CD4-positive, alpha-beta T cell (primary cell): ENCODE results near the gene MAP1LC3B. TPM values are rescaled to one million over a fixed set of nuclear protein-coding genes. Genes with fewer than 3 reads are reported as not detected.

Source experiments
- ATAC-seq: fragments of 200-7000 bp; cut with Tn5 transposase; one replicate; pipeline ENCODE4 v1.10.0; 2022; ENCODE audit warnings: mild to moderate bottlenecking; ENCODE audit not compliant: poor library complexity
- CTCF ChIA-PET: fragments of 350-600 bp; sonication (Branson Sonifier 250); formaldehyde crosslinking; loops from one replicate; lab custom pipeline; 2021; ENCODE audit warnings: antibody characterized with exemption, inconsistent platforms; lab: Charles Lee
- POLR2A ChIA-PET: fragments of 350-600 bp; sonication (Branson Sonifier 250); formaldehyde crosslinking; loops from one replicate; lab custom pipeline; 2021; ENCODE audit warnings: antibody characterized with exemption, inconsistent platforms; lab: Charles Lee
- DNase-seq, 14 experiments: peaks; one replicate each; pipeline ENCODE4 v3.0.0-alpha.2; 2013 to 2020; ENCODE audit warnings: mixed read lengths in 2 of 14
- H3K27ac ChIP-seq, 2 donors: one replicate each; pipeline versions ENCODE4 v1.5.1 to v1.7.0; 2013; ENCODE audit warnings: low read length in 2 of 2, low read depth in 1 of 2, mild to moderate bottlenecking in 1 of 2
- H3K27me3 ChIP-seq, 2 experiments: 1 replicate in 1 of 2; 2 replicates in 1 of 2; pipeline versions ENCODE4 v1.6.1 to v1.7.0; 2013; ENCODE audit warnings: low read length in 2 of 2, control low read depth in 1 of 2, mild to moderate bottlenecking in 1 of 2, moderate library complexity in 1 of 2; ENCODE audit not compliant: insufficient read depth in 2 of 2, control insufficient read depth in 1 of 2
- H3K36me3 ChIP-seq: one replicate; pipeline ENCODE4 v1.6.1; 2013; ENCODE audit warnings: low read length, control low read depth; ENCODE audit not compliant: insufficient read depth
- H3K4me1 ChIP-seq: one replicate; pipeline ENCODE4 v1.6.1; 2013; ENCODE audit warnings: low read length, control low read depth; ENCODE audit not compliant: insufficient read depth
- H3K4me3 ChIP-seq: one replicate; pipeline ENCODE4 v1.5.1; 2013; ENCODE audit warnings: mild to moderate bottlenecking, low read length, moderate library complexity
- H3K9me3 ChIP-seq, 2 experiments: 1 replicate in 1 of 2; 2 replicates in 1 of 2; pipeline versions ENCODE4 v1.6.1 to v1.7.0; 2013; ENCODE audit warnings: low read length in 2 of 2, mild to moderate bottlenecking in 2 of 2, control low read depth in 1 of 2, moderate library complexity in 1 of 2; ENCODE audit not compliant: control insufficient read depth in 1 of 2, insufficient read depth in 1 of 2
- H3K27ac Mint-ChIP-seq: one replicate; pipeline ENCODE4 v1.8.0; 2020; ENCODE audit warnings: mixed read lengths
- H3K27me3 Mint-ChIP-seq: one replicate; pipeline ENCODE4 v1.8.0; 2021; ENCODE audit warnings: mixed read lengths
- H3K36me3 Mint-ChIP-seq: one replicate; pipeline ENCODE4 v1.8.0; 2021; ENCODE audit warnings: low read depth, mixed read lengths
- H3K4me1 Mint-ChIP-seq: one replicate; pipeline ENCODE4 v1.8.0; 2021; ENCODE audit warnings: low read depth, mixed read lengths
- H3K4me3 Mint-ChIP-seq: one replicate; pipeline ENCODE4 v1.8.0; 2020; ENCODE audit warnings: mild to moderate bottlenecking, mixed read lengths
- H3K9me3 Mint-ChIP-seq: one replicate; pipeline ENCODE4 v1.8.0; 2020; ENCODE audit warnings: mixed read lengths
- CTCF ChIP-seq: fragments of 200-600 bp; IDR thresholded peaks from one replicate; pipeline ENCODE4 v1.8.0; 2022; ENCODE audit warnings: antibody characterized with exemption, mild to moderate bottlenecking
- intact Hi-C, 2 experiments: fragments of 100-400 bp; cut with DNase I in 1 of 2; cut with micrococcal nuclease in 1 of 2; formaldehyde crosslinking; loops; one replicate each; pipeline versions ENCODE4 v1.15.1 to v1.9.0; 2023 to 2025; cut with DNase I, micrococcal nuclease
- total RNA-seq, 174 experiments: library from RNA in 2 of 174; stranded (reverse) in 2 of 174; gene quantifications; one replicate each; pipeline ENCODE4 v1.2.3 and lab custom pipeline; 2021 to 2026

MAP1LC3B gene
- total RNA-seq, 2 experiments from 2014 or later = 92.4 to 96.6 TPM

GRCh38 chr16:87446479-87446878, 54.3 kb downstream of the MAP1LC3B start:
- H3K4me3 Mint-ChIP-seq = no peak overlapping the region
- ATAC-seq = no peak
- no peak for TF ChIP-seq CTCF
- DNase-seq = no peak
- H3K27ac Mint-ChIP-seq = no peak overlapping the region
- H3K27me3 Mint-ChIP-seq = no peaks in the 10 kb centered on the region
- Histone ChIP-seq H3K4me3 (no peak overlapping the region), H3K36me3 (peaks cover 15% of the 10 kb centered on the region), H3K27me3 (no peaks in the 10 kb centered on the region), H3K27ac (no peak overlapping the region), H3K4me1 (no peaks in the 10 kb centered on the region), H3K9me3 (no peaks in the 10 kb centered on the region)
- H3K4me1 Mint-ChIP-seq = peaks cover 2% of the 10 kb centered on the region
- H3K9me3 Mint-ChIP-seq = no peaks in the 10 kb centered on the region
- POLR2A ChIA-PET = no interaction called here
- CTCF ChIA-PET = interaction anchor here (0.6 kb wide), 1 partner anchor 120 kb away, joined by 3 read pairs; no protein-coding TSS in a partner anchor
- intact Hi-C loops = no loop called here
- H3K36me3 Mint-ChIP-seq = peaks cover 65% of the 10 kb centered on the region

GRCh38 chr16:87447323-87447722, 55.2 kb downstream of the MAP1LC3B start:
- no peaks in the 10 kb centered on the region for H3K4me1 ChIP-seq
- H3K27ac ChIP-seq = no peak overlapping the region
- Mint-ChIP-seq H3K4me1 (peaks cover 5% of the 10 kb centered on the region), H3K36me3 (peaks cover 71% of the 10 kb centered on the region), H3K9me3 (no peaks in the 10 kb centered on the region), H3K27me3 (no peaks in the 10 kb centered on the region), H3K27ac (no peak overlapping the region), H3K4me3 (no peak overlapping the region)
- TF ChIP-seq CTCF = no peak
- ChIA-PET POLR2A (no interaction called here), CTCF (no interaction called here)
- ATAC-seq (no peak), DNase-seq (no peak)
- no peak overlapping the region for H3K4me3 ChIP-seq
- peaks cover 21% of the 10 kb centered on the region for H3K36me3 ChIP-seq
- no peaks in the 10 kb centered on the region for H3K27me3 ChIP-seq
- intact Hi-C loops = no loop called here
- H3K9me3 ChIP-seq = no peaks in the 10 kb centered on the region

GRCh38 chr16:87448866-87449265, 56.7 kb downstream of the MAP1LC3B start:
- no peaks in the 10 kb centered on the region for H3K27me3 Mint-ChIP-seq
- no peak overlapping the region for H3K4me3 Mint-ChIP-seq
- DNase-seq (no peak), ATAC-seq (no peak)
- ChIA-PET POLR2A (no interaction called here), CTCF (no interaction called here)
- Histone ChIP-seq H3K9me3 (no peaks in the 10 kb centered on the region), H3K36me3 (peaks cover 31% of the 10 kb centered on the region), H3K4me3 (no peak overlapping the region), H3K27ac (no peak overlapping the region), H3K4me1 (no peaks in the 10 kb centered on the region), H3K27me3 (no peaks in the 10 kb centered on the region)
- no peak for TF ChIP-seq CTCF
- H3K36me3 Mint-ChIP-seq = peaks cover 78% of the 10 kb centered on the region
- H3K27ac Mint-ChIP-seq = no peak overlapping the region
- peaks cover 5% of the 10 kb centered on the region for H3K4me1 Mint-ChIP-seq
- intact Hi-C loops = no loop called here
- no peaks in the 10 kb centered on the region for H3K9me3 Mint-ChIP-seq
